Activated CD8-positive, alpha-beta memory T cell treated with anti-CD3 and anti-CD28 coated beads, Interleukin-2, amount 50 U/mL, for 24 hours (primary cell): Measurements from ENCODE around the gene KRTAP5-6.

Source experiments
- DNase-seq: peaks from one replicate; pipeline ENCODE4 v3.0.0-alpha.2; 2020; ENCODE audit errors: extremely low read depth

The KRTAP5-6 gene

DNA sequence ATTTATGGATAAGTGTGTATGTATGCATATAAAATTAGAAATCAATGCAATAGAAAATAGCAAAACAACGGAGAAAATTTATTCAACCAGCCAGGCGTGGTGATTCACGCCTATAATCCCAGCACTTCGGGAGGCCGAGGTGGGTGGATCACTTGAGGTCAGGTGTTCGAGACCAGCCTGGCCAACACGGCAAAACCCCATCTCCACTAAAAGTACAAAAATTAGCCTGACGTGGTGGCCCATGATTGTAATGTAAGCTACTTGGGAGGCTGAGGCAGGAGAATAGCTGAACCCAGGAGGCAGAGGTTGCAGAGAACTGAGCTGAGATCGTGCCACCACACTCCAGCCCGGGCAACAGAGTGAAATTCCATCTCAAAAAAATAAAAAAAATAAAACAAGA, 5.5 kb downstream of the KRTAP5-6 start:
- no peak for DNase-seq

DNA sequence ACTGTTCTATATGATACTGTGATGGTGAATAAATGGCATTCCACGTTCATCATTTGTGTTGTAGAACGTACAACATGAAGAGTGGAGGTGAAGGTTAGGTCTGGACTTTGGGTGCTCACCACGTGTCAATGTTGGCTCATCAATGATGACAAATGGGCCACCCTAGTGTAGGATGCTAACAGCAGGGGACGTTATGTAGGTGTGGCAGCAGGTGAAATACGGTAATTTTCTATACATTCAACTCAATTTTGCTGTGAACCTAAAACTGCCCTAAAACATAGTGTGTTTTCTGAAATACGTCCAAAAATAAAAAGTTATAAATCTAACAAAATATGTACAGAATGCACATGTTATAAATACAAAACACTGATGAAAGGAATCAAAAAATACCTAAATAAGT, 6.2 kb downstream of the KRTAP5-6 start:
- DNase-seq = no peak

DNA sequence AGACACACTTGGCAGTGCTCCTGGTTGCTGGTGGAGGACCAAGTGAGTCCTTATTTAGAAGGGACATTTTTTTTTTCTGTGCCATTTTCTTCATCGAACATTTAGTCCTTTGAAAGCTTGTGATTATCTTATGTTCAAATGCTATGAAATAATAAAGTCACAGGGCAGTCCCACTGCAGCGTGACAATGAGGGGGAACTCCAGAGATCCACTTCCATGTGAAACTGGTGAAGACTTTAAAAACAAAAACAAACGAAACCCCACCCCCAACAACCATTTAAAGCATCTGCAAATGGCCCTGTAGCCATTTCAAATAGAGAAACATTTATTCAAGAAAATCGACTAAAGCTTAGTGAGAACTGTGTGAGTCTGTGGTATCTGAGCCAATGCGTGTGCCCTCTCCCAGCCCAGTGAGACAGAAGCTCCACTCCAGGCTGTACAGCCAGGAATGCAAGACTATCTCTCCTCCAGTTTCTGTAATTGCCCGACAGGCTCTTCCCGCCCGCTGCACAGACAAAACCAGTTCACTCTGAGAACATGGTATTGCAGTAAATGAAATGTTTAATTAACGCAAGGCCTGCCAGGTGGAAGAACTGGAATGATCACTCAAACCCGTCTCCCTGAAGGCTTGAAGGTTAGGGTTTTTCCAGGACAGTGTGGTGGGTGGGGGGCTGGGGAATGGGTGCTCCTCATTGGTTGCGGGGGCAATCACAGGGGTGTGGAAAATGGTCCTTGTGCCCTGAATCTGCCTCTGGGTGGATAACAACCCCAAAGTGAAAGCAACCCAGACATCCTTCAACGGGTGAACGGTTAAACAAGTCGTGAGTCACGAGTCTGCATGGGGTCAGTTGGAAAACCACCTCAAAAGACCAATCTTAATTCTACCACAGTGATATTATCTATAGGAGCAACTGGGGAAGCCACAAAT, 8.4 kb downstream of the KRTAP5-6 start:
- DNase-seq = no peak

DNA sequence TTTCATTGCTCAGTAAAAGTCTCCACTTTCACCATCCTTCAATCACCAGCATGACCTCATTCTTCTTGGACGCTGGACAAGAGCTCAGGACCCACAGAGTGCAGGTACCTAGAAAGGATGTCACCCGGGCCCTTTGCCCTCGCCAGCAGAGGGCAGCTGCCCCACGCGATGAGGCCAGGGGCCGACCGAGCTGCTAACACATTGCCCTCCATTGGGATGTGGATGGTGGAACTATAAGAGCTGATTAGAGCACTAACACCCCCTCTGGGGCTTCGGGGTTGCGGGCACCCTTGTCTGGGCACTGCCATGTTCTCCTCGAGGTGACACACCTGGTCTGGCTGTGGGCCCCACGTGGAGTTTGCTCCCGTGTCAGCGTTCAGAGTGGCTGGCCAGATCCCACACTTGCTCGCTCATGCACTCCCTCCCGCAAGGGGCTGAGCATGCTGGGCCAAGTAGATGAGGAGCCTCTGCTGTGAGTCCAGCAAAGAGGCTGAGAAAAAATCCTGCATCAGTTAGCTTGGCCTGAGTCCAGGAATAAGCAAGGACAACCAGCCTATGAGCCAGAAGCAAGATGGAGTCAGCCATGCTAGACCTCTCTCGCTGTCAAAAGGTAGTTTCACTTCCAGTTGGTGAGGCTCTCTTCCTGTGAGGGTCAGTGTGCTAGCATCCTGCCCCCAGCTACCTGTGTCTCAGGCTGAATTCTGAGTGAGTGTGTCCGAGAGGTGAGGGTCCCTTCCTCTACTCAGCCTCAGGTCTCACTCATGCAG, 9.8 kb downstream of the KRTAP5-6 start:
- no peak for DNase-seq

DNA sequence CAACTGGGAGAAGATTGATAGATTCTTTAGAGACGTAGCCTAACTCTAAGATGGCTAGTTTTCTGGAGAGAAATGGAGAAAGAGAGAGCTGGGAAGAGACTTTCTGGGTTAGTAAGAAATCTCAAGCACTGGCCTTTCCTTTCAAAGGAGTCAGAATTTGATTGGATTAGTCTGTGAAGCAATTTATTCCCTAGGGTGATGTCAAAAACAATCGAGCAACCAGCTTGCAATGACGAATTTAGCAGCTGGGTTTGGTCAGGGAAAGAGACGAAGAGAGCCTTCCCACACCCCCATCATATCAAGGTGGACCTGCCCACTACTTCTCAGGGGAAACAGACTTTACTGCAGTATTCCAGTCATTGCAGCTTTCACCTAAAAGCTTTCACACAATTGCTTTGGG, 10.8 kb downstream of the KRTAP5-6 start:
- no peak for DNase-seq

DNA sequence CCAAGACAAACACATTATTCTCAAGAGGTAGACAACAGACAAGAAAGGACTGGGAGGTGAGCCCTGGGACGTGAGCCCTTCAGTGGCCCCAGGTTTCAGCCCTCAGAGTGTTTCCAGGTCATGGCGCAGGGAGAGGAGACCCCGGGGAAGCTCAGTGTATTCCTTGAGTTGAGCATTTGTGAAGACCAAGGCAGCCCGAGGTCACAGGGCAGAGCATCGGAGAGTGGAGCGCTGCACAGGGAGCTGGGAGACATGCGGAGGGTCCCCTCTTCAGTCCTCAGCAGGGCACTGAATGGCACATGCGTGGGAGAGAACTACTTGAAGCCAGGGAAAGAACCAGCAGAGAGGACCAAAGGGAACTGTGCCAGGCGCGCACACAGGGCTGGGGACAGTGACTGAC, 11.7 kb downstream of the KRTAP5-6 start:
- DNase-seq = no peak

DNA sequence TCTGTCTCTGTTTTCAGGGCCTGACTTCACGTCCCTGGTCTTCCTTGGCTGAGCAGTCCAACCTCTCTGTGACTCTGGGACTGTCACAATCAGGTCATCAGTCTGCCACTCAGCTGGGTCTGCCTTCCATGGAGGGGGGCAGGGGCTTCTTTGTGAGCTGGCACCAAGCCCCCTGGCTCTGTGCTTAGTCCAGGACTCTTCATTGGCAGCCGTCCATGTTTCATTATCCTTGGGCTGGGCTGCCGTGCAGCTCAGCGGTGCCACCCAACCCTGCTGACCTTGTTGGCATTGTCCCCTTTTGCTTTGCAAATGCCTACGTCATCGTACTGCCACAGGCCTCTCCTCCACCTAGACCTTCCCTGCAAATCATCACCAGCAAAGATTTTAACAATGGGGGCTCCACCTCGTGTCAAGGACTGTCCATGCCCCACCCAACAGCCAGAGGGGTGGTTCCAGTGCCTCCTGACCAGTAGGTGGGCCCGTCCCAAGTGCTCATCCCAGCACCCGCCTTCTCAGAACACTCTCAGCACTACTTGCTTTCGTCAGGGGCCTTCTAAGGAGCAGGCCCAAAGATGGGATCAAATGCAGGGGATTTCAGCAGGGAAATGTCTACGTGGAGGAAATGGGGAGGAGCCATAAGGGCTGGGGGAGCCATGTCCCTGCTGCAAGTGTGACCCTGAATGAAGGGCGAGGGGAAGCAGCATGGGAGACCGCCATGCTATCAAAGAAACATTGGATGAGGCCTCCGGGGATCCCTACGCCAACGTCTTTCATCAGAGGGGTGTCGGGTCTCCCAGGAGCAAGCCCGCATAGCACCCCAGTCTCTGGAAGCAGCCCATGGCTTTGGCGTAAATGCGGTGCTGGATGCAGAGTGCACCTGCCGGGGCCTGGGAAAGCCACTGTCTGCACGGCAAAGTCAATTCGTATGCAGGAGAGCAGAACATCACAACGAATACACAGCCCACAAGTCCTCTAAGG, 18.2 kb downstream of the KRTAP5-6 start:
- DNase-seq = no peak

DNA sequence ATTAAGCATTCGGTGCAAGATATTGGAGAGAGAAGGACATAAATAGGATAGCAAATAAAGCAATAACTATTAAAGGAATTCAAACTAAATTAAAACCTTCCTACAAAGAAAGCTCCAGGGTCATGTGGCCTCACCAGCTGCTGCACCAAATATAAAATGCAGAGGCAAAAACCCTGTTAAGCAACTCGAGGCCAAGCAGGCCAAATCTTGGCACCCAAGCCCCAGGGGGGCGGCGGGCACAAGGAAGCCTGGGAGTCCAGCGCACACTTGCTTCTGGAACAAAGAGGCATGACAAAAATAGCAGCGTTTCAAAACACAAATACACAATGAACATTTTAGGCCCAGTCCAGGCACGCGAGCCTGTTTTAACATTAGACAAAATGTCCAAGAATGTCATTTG, 20.8 kb downstream of the KRTAP5-6 start:
- no peak for DNase-seq

DNA sequence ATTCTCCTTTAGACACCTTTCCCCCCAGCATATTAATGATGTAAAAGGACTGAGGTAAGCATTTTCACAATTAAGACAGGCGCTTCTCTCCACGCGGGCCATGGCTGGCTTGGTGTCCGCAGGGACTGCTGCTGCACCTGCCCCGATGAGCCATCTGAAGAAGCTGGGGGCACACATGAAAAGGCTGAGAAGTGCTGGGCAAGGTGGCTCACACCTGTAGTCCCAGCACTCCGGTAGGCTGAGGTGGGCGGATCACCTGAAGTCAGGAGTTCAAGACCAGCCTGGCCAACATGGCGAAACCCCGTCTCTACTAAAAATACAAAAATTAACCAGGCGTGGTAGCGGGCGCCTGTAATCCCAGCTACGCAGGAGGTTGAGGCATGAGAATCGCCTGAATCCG, 21.3 kb downstream of the KRTAP5-6 start:
- DNase-seq = no peak

DNA sequence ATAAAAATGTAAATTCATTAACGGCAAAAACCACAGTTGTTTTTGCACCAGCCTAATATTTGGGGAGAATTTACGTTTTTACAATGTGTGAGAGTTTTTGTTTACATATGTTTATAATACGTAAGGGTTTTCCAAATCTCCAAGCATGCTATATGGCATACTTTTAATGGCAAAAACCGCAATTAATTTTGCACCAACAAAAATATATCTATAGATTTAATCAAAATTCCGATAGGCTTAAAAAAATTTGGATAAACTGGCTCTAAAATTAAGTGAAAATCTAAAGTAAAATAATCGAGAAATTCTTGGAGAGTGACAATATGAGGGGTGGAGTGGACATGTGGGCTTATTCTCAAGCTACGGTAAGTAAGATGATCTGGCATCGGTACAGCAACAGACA, 22.8 kb downstream of the KRTAP5-6 start:
- no peak for DNase-seq

DNA sequence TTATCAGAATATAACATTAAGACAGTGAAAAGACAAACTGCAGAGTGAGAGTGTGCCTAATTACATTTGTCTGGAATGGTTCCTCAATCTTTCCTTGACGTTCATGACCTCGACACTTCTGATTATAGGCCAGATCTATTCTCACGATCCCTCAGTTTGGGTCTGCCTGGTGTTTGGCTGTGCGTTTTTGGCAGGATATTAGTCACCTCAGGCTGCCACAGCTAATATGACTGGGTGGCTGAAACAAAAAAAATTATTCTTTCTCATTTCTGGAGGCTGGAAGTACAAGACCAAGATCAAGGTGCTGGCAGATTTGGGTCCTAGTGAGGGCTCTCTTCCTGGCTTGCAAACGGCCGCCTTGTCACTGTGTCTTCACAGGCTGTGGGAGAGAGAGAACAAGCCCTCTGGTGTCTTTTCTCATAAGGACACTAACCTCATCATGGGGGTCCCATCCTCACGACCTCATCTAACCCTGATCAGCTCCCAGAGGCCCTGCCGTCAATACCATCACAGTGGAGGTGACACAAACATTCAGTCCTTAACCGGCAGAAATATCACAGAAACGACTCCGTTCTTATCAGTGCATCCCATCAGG, 30.2 kb downstream of the KRTAP5-6 start:
- DNase-seq = no peak

DNA sequence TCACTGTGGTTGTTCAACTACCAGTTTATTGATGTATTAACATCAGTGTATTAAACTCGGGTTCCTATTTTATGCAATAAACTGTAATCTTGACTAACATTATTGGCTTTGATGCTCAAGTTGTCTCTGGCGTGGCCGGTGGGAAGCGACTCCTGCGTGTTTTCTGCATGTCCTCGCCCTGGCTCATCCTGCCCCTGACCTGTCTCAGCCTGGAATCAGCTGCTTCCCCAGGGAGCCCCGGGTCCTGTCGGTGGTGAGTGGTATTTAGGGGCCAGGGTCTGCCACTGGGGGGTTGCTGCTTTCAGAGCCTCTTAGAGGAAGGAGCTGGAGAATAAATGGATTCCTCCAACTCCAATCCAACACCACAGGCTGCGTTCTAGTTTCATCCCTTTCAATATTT, 30.9 kb downstream of the KRTAP5-6 start:
- no peak for DNase-seq

DNA sequence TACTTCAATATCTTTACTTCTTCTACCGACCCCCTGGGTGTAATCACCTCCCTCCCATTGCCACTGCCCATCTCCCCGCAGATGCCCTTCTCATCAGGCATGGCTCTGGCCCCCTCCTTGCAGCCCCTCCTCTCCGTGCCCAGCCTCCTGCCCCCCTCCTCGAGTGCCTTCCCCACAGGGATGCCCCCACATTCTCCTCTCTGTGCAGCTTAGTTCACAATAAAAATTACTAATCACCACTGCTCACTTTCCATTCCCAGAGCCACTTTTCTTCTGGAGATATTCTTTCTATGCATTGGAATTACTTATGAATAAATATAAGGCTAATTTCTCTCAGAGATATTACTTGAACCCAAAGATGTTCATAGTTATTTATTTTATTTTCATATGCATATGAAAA, 31.3 kb downstream of the KRTAP5-6 start:
- no peak for DNase-seq

DNA sequence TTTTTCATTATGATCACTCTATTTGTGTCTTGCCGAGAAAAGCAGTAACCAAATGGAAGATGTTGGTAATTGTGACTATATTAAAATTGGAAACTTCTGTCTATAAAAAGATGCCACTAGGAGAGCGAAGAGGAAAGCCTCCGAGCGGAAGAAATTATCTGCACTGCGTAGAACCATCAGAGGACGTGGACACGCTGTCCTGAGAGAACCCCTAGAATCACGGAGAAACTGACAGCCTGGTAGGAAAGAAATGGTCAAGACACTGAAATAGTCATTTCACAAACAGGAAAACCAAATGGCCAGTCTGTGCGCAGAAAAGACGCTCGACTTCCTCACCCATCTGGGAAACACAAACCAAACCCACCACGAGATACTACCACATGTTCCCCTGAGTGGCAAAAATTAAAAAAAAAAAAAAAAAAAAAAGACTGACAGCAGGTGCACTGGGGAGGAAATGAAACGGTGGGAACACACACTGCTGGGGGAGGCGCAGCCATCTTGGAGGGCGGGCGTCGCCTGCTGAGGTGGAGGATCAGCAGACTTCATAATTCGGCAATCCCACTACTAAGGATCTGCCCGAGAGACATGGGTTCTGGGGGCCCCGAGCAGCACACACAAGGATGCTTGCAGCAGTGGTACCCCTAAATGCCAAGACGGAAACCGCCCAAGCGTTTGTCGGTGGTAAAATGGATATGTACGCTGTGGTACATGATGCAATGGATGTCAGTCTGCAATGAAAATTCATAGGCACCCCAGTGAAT, 32.1 kb downstream of the KRTAP5-6 start:
- no peak for DNase-seq

DNA sequence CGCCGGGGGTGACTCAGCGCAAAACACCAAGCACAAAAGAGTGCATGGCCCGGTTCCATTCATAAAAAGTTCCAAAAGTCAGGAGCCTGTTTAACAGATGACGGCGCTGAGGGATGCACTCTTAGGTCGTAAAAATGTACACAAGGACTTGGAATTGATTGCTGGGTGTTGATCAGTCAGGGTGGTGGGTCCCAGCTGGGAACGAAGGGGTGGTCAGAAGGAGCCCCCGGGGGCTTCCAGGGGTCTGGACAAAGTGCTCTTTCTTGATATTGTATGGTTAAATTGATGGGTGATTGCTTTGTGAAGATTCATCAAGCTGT, 32.7 kb downstream of the KRTAP5-6 start:
- no peak for DNase-seq

DNA sequence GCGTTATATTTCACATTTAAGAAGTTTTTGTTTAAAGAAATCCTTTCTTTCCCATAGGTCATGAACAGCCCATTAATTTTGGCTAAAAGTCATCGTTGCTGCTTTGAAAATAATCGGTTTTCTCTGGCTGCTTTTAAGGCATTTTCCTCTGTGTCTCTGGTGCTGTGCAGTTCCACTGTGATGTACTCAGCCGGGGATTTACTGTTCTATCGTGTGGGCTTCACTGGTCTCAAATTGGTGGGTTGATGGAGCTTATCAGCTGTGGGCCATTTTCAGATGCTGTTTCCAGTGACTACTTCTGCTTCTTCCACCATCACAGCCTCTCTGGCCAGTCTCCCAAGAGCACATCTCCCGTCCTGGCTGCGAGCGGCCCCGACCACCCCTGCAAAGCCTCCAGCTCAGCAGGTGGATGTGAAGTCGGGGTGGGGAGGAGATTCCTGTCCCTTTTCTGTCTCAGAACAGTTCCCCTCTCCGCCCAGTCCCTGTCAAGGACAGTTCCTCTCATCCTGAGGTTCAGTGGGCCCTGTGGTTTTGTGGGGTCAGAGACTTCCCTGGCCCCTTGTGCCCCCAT, 33.1 kb downstream of the KRTAP5-6 start:
- DNase-seq = no peak

DNA sequence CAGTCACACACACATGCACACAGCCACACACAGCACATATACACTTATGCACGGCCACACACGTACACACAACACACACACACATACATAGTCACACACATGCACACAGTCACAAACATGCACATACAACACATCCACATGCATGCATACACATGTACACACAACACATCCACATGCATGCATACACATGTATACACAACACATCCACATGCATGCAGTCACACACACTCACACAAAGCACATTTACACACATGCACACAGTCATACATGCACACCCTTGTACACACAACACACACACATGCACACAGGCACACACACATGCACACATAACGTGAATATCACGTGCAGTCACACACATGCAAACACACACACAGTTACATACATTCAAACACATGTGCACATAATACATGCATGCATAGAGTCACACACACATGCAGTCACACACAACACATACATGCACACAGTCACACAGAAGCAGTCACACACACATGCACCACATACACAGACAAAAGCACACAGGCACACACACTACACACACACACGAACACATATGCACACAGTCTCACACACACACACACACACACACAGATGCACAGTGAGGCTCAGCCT, 34.6 kb downstream of the KRTAP5-6 start:
- no peak for DNase-seq

DNA sequence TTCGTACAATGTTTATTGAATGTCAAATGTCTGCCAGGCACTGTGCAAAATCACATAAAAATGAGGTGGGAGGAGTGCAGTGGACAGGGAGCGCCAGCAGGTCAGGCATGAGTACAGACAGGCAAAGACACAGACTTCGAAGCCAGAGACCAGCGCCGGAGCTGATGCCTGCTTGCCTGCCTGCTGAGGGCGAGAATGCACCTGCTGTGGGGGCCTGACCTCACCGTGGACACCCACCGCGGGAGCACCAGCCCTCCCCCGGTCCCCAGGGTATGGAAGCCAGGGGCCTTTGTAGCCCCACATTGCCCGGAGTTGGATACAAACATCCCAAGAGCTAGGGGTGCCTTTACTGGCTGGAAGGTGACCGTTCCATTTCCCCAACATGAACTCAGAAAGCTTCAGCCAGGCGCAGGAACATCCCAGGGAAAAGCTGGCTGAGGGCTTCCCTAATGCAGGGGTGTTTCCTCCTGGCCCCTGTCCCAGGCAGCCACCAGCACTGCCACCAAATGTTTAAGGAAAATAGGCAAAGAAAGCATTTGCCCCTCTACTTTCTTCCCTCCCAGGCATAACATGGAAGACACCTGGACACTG, 35.5 kb downstream of the KRTAP5-6 start:
- DNase-seq = no peak

DNA sequence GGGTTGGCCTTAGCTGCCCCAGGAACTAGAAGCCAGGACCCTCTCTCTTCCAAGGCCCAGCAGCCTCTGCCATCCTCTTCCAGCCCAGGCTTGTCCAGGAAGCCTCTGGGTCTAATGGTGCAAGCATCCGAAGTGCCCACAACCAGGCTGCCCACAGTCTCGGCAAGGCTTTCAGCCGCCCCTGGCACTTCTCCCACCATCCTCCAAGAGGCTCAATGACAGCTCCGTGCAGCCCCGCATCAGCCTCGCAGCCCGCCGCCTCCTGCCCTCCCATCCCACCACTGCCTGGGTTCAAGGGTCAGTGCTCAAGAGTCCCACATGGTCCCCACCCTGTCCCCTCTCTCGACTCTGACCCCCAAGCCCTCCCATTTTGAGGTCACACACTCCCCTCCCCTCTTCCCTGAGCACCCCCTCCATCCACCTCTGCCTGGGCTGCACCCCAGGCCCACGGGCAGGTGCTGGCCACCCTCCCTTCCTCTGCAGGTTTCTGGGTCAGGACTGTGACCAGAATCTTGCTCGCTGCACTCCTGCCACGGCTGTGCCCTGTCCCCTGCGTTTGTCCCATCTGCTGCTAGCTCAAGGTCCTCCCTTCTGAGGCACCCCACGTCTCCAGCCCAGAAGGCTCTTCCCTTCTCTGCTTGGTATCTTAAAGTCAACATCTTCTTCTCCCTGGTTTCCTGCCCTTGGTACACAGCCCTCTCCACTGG, 36.2 kb downstream of the KRTAP5-6 start:
- DNase-seq = no peak
